Keratinocyte (primary cell): ENCODE measurements around the gene OR2T5. TPM values are rescaled to one million over a fixed set of nuclear protein-coding genes. Genes with fewer than 3 reads are reported as not detected.
"Not testable (repeated sequence)": the region's sequence is repeated elsewhere in the genome, so short reads cannot be mapped to it uniquely, and the experiment has no call there.

Source experiments
- DNase-seq: peaks from one replicate; pipeline ENCODE4 v3.0.0-alpha.2; 2011; ENCODE audit warnings: low read depth, missing footprints, low spot score
- FAIRE-seq: peaks from 2 replicates; lab custom pipeline; 2011; peaks lifted over from hg19 to GRCh38; lab: Jason Lieb, UNC
- H2AFZ ChIP-seq: 2 replicates; pipeline ENCODE4 v1.6.0; 2012; ENCODE audit warnings: low read length, control low read depth, inconsistent platforms; ENCODE audit not compliant: control insufficient read depth
- H3K27ac ChIP-seq: 2 replicates; pipeline ENCODE4 v1.5.1; 2011; ENCODE audit warnings: low read length; ENCODE audit not compliant: control insufficient read depth, insufficient read depth
- H3K27me3 ChIP-seq: 3 replicates; pipeline ENCODE4 v1.6.0; 2011; ENCODE audit warnings: low read length; ENCODE audit not compliant: control insufficient read depth, insufficient read depth; ENCODE audit errors: extremely low read depth
- H3K36me3 ChIP-seq, 2 experiments: 2 replicates in 1 of 2; 3 replicates in 1 of 2; pipeline ENCODE4 v1.5.1; 2011; ENCODE audit warnings: low read length in 2 of 2, mild to moderate bottlenecking in 1 of 2; ENCODE audit not compliant: control insufficient read depth in 2 of 2, insufficient read depth in 2 of 2; ENCODE audit errors: extremely low read depth in 1 of 2
- H3K4me1 ChIP-seq: 3 replicates; pipeline ENCODE4 v1.5.1; 2011; ENCODE audit warnings: low read length; ENCODE audit not compliant: control insufficient read depth, insufficient read depth; ENCODE audit errors: extremely low read depth
- H3K4me2 ChIP-seq: 3 replicates; pipeline ENCODE4 v1.6.0; 2011; ENCODE audit warnings: low read depth, low read length; ENCODE audit not compliant: control insufficient read depth, insufficient read depth; ENCODE audit errors: extremely low read depth
- H3K4me3 ChIP-seq, 3 experiments: fragments of 200-600 bp in 1 of 3; sonication (generic) in 1 of 3; 2 replicates in 2 of 3; 3 replicates in 1 of 3; pipeline ENCODE4 v1.5.1; 2011 to 2016; ENCODE audit warnings: low read length in 3 of 3, mild to moderate bottlenecking in 3 of 3, control low read depth in 2 of 3, inconsistent platforms in 1 of 3, low read depth in 1 of 3, mixed read lengths in 1 of 3, mixed run types in 1 of 3, moderate library complexity in 1 of 3; ENCODE audit not compliant: control insufficient read depth in 2 of 3, insufficient read depth in 2 of 3; ENCODE audit errors: extremely low read depth in 1 of 3
- H3K79me2 ChIP-seq: 2 replicates; pipeline ENCODE4 v1.6.0; 2012; ENCODE audit warnings: low read length; ENCODE audit not compliant: control insufficient read depth, insufficient read depth
- H3K9ac ChIP-seq: 3 replicates; pipeline ENCODE4 v1.6.0; 2011; ENCODE audit warnings: low read length; ENCODE audit not compliant: control insufficient read depth, insufficient read depth; ENCODE audit errors: extremely low read depth
- H3K9me1 ChIP-seq: 3 replicates; pipeline ENCODE4 v1.6.0; 2011; ENCODE audit warnings: low read length; ENCODE audit not compliant: control insufficient read depth, insufficient read depth; ENCODE audit errors: extremely low read depth
- H3K9me3 ChIP-seq: 2 replicates; pipeline ENCODE4 v1.5.1; 2012; ENCODE audit warnings: low read depth, low read length; ENCODE audit not compliant: control insufficient read depth
- H4K20me1 ChIP-seq: 3 replicates; pipeline ENCODE4 v1.6.0; 2011; ENCODE audit warnings: low read length; ENCODE audit not compliant: control insufficient read depth, insufficient read depth; ENCODE audit errors: extremely low read depth
- dilution Hi-C: fragments of 300-500 bp; cut with MboI; formaldehyde crosslinking; loops from one replicate; pipeline ENCODE4 v1.7.0; 2020; ENCODE audit warnings: low sequenced_read_pairs; ENCODE audit not compliant: extremely low pct_ligation_motif_present
- polyA plus RNA-seq, 5 experiments: library from polyadenylated mRNA; depleted of rRNA in 3 of 5; stranded (reverse) in 3 of 5; stranded (forward) in 1 of 5; unstranded in 1 of 5; fragments of >200 nt; gene quantifications; 1 replicate in 1 of 5; 2 replicates in 3 of 5; 3 replicates in 1 of 5; pipeline versions ENCODE4 v1.2.1 to v1.2.3, GENCODE V29; 2011 to 2012; ENCODE audit warnings: missing spikeins in 2 of 5, low read depth in 1 of 5, low replicate concordance in 1 of 5

OR2T5 gene
- polyA plus RNA-seq, 1 donor (not counting 4 experiments of a cell fraction or from before 2014, with no cell fraction given) = not detected

DNA sequence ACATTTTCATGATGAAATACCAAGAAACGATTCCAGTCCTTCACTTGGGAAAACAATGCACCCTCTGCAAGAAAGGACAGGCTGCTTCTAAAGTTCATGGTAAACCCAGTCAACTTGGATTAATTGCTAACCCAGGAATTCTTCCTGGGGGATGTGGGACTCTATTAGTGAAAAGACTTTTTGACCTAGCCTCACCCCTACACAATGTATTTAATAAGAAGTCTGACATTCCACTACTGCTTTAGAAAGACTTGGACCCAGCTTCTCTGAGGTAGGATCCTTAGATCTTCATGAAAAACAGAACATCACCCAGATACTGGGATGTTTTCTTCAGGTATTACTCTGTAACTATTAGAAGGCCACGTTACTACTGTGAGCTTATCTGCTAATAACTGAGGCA, 43.0 kb upstream of the OR2T5 start, which contains the start of gene OR2T2:
Gene OR2T2, plus strand, starts transcription at position 239 of the 400 bp plus-strand sequence. CDS start 7,161 bp downstream, outside the sequence.
- H3K4me2 ChIP-seq, H3K4me1 ChIP-seq, FAIRE-seq, dilution Hi-C loops, H3K79me2 ChIP-seq, H3K9ac ChIP-seq, H3K9me3 ChIP-seq, H3K27me3 ChIP-seq, DNase-seq, H3K27ac ChIP-seq, H2AFZ ChIP-seq, H3K4me3 ChIP-seq, H3K9me1 ChIP-seq, H4K20me1 ChIP-seq, H3K36me3 ChIP-seq: not testable (repeated sequence)

DNA sequence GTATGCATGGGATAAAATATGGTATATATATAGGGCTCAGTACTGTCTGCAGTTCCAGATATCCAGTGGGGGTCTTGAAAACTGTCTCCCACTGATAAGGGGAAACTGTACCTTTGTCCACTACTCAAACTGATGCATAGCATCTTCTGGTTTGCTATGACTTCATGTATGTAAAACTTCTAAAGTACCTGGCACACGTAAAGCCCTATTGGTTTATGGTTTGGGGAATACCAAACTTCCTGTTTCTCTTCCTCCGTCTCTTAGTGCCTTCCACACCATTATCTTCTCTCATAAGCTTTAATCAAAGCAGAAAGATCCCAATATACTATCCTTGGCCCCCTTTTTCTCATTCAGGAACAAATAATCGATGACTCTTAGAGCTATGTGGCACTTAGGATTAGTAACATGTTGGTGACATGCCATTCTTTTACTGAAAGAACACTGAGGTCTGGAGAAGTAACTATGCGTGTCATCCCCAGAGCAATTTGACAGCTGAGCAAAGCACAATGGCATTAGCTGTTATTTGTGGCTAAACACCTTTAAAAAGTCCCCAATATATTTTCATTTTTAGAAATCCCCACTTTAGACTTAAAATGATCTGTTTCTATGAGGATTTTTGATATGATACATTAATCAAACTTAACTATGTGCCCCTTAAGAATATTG, 39.8 kb upstream of the OR2T5 start:
- FAIRE-seq, H3K9ac ChIP-seq, dilution Hi-C loops: not testable (repeated sequence)

DNA sequence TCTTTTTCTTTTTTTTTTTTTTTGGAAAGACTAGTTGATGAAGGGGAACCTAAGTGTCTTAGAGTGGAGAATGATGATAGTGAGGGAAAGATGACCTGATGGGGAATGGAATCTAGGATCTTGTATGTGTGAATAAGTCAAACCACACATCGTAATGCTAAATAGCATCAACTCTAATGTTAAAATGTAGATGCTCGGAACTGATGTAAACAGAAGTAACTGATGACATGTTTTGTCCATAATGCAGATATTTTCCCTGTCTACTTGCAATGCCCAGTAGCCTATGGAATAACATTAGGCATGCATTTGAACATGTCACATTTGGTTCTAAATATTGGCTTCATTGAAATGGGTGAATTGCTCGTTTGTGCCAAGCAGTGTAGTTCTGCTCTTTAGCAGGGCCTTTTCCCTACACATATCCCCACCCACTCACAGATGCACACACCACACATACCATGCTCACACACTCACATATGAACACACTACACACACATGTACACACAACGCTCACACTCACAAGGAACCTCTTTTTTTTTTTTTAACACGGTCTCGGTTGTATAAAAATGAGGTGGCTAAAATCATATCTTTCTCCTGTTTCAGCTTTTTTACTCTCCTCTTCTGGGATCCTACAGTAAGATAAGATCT, 38.4 kb upstream of the OR2T5 start:
- dilution Hi-C loops, H3K4me1 ChIP-seq, H3K9me1 ChIP-seq, H3K27me3 ChIP-seq, H2AFZ ChIP-seq, H3K36me3 ChIP-seq, H3K79me2 ChIP-seq, H3K27ac ChIP-seq, FAIRE-seq, H3K4me2 ChIP-seq, H3K9ac ChIP-seq, H3K4me3 ChIP-seq, H4K20me1 ChIP-seq, H3K9me3 ChIP-seq, DNase-seq: not testable (repeated sequence)

More for the DNA sequence above, 39.8 kb upstream of the OR2T5 start:
- not testable (repeated sequence) for H3K9me3 ChIP-seq, H3K79me2 ChIP-seq, H3K9me1 ChIP-seq, H2AFZ ChIP-seq, H4K20me1 ChIP-seq, H3K4me2 ChIP-seq, H3K27me3 ChIP-seq, H3K27ac ChIP-seq, DNase-seq, H3K4me1 ChIP-seq, H3K36me3 ChIP-seq, H3K4me3 ChIP-seq

DNA sequence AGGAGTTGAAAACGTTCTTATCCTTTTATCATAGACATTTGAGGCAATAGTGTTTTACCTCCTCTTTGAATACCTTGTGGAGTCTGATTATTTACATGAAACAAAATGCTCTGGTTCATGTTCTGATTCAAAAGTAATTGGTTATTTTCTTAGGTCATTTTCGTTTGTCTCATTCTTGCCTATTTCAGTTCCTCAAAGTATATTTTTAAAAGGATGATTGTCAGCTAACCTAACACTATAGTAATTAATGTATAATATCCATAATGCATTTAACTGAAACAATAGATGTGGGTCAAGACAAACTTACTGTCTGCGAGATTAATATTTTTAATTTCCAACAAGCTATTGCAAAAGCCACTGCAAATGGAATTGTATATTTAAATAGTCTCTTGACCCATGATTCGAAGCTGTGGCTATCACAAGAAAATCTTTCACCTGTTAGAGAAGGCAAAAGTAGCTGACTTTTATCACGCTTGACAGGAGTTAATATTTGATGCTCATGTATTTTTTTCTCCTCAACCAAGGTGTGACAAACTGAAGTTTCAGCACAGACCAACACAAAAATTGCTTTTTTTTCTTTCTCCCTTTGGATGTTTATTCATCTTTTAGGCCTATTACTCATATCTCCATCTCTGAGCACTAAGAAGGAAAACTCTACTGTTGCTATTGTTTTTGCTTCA, 37.8 kb upstream of the OR2T5 start:
- H3K9ac ChIP-seq, H3K9me3 ChIP-seq, H3K27ac ChIP-seq, DNase-seq, dilution Hi-C loops, H3K36me3 ChIP-seq, H3K4me1 ChIP-seq, H3K4me3 ChIP-seq, H3K27me3 ChIP-seq, H4K20me1 ChIP-seq, H3K4me2 ChIP-seq, H3K9me1 ChIP-seq, H3K79me2 ChIP-seq, H2AFZ ChIP-seq, FAIRE-seq: not testable (repeated sequence)
